ENCODE results near the gene ATOH1. TPM values are rescaled to one million over a fixed set of nuclear protein-coding genes. Genes with fewer than 3 reads are reported as not detected.

The ATOH1 gene
- total RNA-seq, 1 experiment from 2014 or later, result not detected

DNA sequence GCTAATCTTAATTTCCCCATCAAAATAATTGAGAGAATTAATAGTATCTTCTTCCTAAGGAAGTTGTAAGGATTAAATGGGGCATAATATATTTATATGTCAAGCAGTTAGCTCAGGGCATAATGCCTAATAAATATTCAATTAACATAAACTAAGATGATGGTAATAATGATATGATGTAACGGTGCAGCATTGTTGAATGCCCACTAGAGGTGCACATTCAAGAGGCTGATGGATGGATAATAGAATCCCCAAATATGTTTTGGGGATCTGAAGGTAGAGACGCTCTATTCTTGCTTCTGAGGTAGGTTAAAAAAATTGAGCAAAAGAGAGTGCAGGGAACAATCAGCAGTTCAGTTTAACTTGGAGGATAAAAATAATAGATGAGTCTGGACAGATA, 37.1 kb downstream of the ATOH1 start:
- no peak for ATAC-seq
- intact Hi-C loops (cut with micrococcal nuclease; ENCODE audit: unreplicated experiment), result no loop called here
- TF ChIP-seq SIN3A (IDR thresholded peaks at IDR 0.05; ENCODE audit: borderline replicate concordance, insufficient read depth, low read depth, low read length) (no peak), TCF7L2 (IDR thresholded peaks at IDR 0.05; ENCODE audit: low read depth, low read length) (no peak), REST (IDR thresholded peaks at IDR 0.05; ENCODE audit: insufficient read depth in 1 of 2, low read depth in 2 of 2, low read length in 1 of 2) (no peak), CTCF (IDR thresholded peaks at IDR 0.05) (peak; percentile 20; the same call in 1 of the 2 replicates), POLR2AphosphoS5 (IDR thresholded peaks at IDR 0.05; ENCODE audit: low read depth, low read length) (no peak)
- Histone ChIP-seq H3K27ac (ENCODE audit: low read length) (no peak overlapping the region), H3K4me1 (ENCODE audit: control insufficient read depth, insufficient read depth, low read length) (no peaks in the 10 kb centered on the region), H3K9me3 (ENCODE audit: control insufficient read depth, insufficient read depth, low read depth, low read length) (no peaks in the 10 kb centered on the region), H3K36me3 (ENCODE audit: control insufficient read depth, insufficient read depth, low read length) (no peaks in the 10 kb centered on the region), H3K27me3 (ENCODE audit: control insufficient read depth, insufficient read depth, low read length) (no peaks in the 10 kb centered on the region), H3K4me3 (ENCODE audit: low read depth in 2 of 2, low read length in 2 of 2) (no peak overlapping the region)
- BruUV-seq (replicated peaks), result no TSS peak
- in situ Hi-C loops (cut with HindIII; ENCODE audit: low pct_unique_long_range_greater_than_20kb, low sequenced_read_pairs), result no loop called here
- DNase-seq (ENCODE audit: low read depth, low spot score), result no peak
- ChIA-PET CTCF (no interaction called here), POLR2A (no interaction called here)

DNA sequence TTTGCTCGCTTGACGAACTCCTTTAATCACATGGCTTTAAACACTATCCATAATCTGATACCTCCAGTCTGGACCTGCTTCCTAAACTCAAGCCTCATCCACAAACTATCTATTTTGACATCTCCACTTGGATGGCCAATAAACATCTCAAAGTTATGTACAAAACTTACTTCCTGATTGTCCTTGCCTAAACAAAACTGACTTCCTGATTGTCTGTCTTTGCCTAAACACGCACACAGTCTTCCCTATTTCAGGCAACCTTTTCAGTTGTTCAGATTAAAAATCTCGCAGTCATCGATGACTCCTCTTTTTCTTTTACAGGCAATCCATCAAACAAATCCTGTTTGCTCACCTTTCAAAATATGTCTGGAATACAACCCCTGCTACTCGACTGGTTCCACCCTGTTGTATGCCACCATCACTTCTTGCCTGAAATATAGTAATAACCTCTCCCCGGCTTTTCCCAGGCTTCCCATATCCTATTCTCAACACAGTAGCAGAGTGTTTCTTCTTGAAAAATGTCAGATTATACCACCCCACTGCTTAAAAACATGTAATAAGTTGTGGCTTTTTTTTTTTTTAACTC, 39.0 kb downstream of the ATOH1 start:
- Histone ChIP-seq H3K4me3 (ENCODE audit: low read depth in 2 of 2, low read length in 2 of 2) (no peak overlapping the region), H3K4me1 (ENCODE audit: control insufficient read depth, insufficient read depth, low read length) (no peaks in the 10 kb centered on the region), H3K36me3 (ENCODE audit: control insufficient read depth, insufficient read depth, low read length) (no peaks in the 10 kb centered on the region), H3K9me3 (ENCODE audit: control insufficient read depth, insufficient read depth, low read depth, low read length) (no peaks in the 10 kb centered on the region), H3K27me3 (ENCODE audit: control insufficient read depth, insufficient read depth, low read length) (no peaks in the 10 kb centered on the region), H3K27ac (ENCODE audit: low read length) (no peak overlapping the region)
- in situ Hi-C loops (cut with HindIII; ENCODE audit: low pct_unique_long_range_greater_than_20kb, low sequenced_read_pairs) (no loop called here), intact Hi-C loops (cut with micrococcal nuclease; ENCODE audit: unreplicated experiment) (no loop called here)
- ChIA-PET POLR2A (no interaction called here), CTCF (no interaction called here)
- no peak for TF ChIP-seq REST (IDR thresholded peaks at IDR 0.05; ENCODE audit: insufficient read depth in 1 of 2, low read depth in 2 of 2, low read length in 1 of 2)
- TF ChIP-seq POLR2AphosphoS5 (IDR thresholded peaks at IDR 0.05; ENCODE audit: low read depth, low read length), result no peak
- no peak for TF ChIP-seq CTCF (IDR thresholded peaks at IDR 0.05)
- TF ChIP-seq SIN3A (IDR thresholded peaks at IDR 0.05; ENCODE audit: borderline replicate concordance, insufficient read depth, low read depth, low read length), result no peak
- TF ChIP-seq TCF7L2 (IDR thresholded peaks at IDR 0.05; ENCODE audit: low read depth, low read length), result no peak
- no TSS peak for BruUV-seq (replicated peaks)
- DNase-seq (ENCODE audit: low read depth, low spot score) (no peak), ATAC-seq (no peak)
